GM19099 (cell line): Measurements from ENCODE around the gene PLEK.

Experiments
- POLR2A ChIP-seq: IDR thresholded peaks from 3 replicates; pipeline ENCODE4 v1.6.1; 2011; ENCODE audit warnings: low read depth; ENCODE audit not compliant: insufficient read length; ENCODE audit errors: extremely low read depth

PLEK gene

DNA sequence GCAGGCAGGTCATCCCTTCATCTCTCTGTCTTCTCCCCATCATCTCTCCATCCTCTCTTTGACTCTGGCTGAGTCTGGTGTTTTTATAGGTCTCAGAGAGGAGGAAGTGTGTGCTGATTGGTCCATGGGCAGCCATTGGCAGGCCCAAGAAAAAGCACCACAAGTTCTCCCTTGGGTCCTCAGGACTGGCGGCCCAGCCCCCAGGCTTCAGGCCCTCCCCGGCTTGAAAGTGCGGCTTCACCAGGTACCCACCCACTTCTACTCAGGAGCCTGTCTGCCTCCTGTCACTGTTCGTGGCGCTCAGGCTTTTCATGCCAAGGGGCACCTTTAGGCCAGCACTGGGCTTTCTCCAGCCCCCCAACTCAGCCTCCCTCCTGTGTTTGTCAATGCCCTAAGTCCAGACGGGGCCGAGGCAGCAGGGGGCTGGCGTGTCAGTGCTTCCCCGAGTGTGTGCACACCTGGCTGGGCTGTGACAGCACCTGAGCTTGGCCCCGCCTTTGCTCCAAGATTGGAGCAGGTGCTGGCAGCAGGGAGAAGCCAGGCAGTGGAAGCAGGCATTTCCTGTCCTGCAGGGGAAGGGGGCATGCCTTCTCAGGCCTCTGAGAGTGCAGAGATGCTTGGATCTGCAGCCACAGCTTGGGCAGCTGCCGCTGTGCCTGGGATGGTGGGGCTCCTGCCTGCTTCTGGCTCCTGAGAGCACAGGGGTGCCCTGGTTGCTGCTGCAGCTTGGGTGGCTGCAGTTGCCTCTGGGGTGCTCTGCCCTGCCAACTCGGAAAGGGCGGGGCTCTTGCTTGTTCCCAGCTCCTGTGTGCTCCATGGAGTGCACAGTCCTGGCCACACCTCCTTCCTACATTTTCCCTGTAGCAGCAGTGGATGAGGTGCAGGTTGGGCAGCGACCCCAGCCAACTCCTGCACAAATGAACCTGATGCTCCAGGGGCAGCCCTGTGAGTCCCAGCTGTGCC is 67.9 kb downstream of the PLEK start:
- TF ChIP-seq POLR2A, result no peak

DNA sequence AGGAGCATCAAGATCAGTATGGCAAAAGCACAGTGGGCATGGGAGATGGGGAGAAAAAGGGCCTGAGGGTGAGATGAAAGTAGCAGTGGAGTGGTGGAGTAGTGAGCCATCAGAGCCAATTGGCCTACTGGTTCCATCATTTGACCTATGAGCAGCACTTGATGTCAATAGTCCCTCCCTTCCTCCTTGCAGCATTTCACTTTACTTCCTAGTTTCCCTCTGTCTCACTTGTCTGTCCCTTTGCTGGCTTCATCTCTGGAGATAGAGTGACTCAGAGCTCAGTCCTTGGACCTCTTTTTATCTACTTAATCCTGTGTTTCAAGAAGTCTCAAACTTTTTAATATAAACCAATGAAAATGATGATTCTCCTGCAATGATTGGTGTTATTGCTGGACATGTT is 69.9 kb downstream of the PLEK start:
- TF ChIP-seq POLR2A, result no peak

DNA sequence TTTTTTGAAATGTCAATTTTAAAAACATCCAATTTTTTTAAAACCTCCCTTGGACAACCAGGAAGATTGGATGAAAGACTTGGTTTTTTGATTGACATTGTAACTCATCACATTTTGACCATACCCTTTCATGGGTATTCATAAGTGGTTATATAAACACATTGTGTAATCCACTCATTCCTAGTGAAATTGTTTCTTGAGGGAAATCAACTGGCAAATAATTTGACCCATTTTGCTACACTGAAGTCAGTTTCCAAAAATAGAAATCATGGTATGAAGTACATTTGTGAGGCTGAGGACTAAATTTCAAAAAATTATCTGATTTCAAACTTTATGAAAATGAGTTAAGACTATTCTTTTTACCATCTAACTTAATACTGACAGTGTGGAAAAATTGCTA is 70.5 kb downstream of the PLEK start:
- TF ChIP-seq POLR2A, result no peak

DNA sequence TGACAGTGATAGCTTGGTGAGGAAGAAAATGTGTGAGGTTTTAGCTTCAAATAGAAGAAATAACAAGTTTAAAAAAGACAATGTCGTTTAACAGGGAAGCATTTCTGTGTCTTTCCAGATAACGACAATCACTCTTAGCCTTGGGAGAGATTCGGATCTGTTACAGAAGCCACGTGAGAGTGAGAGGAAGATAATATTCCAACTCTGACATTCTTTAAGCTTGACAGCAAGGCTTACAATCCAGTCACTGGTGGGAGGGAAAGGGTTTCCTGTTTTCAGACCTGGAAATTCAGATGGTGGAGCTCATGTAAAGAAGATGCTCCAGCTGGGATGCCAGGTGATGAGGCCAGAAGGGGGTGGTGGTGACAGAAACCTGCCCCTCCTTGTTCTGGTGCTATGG is 71.2 kb downstream of the PLEK start:
- no peak for TF ChIP-seq POLR2A

DNA sequence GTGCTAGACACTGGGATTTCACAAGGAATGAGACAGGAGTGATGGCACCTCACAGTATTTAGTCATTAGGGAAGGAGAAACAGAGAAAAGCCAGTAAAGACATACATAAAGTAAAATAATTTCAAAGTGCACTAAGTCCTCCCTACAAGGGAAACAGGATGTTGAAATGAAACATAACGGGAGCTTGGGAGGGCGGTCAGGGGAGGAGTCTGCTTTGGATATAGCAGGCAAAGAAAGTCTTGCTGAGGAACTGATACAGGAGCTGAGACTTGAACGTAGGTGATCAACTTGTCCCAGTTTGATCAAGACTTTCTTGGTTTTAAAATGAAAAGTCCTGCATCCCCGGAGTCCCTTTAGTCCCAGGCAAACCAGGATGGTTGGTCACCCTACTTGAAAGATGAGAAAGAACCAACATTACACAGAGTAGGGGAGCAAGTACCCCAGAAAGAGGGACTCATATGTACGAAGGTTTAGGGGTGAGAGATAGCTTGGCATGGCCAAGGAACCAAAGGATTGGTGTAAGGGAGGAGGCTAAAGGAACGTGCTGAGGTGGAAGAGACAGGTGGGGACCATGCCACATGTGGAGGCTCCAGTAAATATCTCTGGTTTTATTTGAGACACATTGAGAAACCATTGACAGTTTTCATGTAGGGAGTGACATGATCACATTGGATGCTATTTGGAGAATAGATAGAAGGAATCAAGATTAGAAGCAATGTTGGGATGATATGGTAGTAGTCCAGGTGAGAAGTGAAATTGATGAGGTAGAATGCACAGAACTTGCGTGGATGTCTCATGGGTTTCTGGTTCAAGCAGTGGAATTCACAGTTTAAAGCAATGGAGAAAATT is 73.6 kb downstream of the PLEK start:
- peak; percentile 78 for TF ChIP-seq POLR2A

DNA sequence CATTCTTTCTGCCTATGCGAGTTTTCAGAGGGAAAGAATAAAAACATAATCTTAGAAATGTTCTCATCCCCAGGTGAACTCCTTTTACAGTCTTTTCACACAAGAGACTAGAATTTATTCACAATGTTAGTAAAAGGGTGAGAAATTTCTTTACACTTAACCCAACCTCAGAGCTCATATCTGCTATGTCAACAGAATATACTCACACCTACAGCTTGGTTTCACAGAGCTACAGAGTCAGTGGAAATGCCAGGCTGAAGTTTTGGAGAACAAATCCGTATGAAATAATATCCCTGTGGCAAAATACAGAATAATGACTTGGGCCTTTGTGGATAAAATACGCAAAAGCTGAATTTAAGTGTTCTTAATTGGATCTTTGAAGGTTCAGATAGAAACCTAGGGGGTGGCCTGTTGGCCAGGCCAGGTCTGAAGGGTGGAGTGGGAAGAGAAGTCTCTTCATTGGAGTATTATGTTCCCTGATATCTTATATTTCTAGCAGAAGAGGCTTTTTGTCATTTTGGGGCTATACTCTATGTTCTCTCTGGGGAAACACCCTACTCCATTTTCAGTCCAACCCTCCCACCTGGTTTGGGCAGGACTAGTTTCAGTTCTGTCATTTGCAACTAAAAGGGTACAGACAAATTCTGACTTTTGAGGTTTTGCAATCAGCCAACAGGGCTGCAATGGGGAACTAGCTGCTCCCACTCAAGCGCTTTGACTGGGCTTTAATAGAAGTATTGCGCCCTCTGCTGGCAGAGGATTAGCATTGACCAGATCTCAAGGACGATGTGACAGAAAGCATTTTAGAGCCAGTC is 76.3 kb downstream of the PLEK start:
- TF ChIP-seq POLR2A, result no peak

DNA sequence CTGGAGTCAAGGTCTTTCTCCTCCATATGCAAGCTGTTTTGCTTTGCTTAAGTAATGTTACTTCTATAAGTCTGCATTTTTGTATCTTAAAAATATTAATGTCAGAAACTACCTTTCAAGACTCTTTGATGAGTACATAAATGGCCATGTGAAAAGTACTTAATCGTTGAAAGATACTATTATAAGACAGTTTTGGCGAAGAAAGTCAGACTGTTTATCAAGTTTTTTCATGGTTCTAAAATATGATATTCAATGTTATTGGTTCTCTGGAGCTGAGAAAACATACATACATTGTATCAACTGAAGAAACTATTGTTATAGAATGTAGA is 76.9 kb downstream of the PLEK start:
- TF ChIP-seq POLR2A, result no peak
